ENCODE results near the gene TOX4. TPM values are rescaled to one million over a fixed set of nuclear protein-coding genes. Genes with fewer than 3 reads are reported as not detected.

TOX4 gene
- total and polyA plus RNA-seq, 2 donors (not counting 1 experiment from before 2014, with no cell fraction given) = 33.6 to 74.1 TPM

GRCh38 chr14:21475767-21476522 is 1.1 kb upstream of the TOX4 start:
- Histone ChIP-seq H2AFZ (ENCODE audit: insufficient read depth, low read depth, low read length, poor library complexity, severe bottlenecking) (peak overlapping the region; percentile 93), H3K4me3 (ENCODE audit: control extremely low read depth in 1 of 5, extremely low read depth in 1 of 5, insufficient read depth in 1 of 5, low read depth in 2 of 5, low read length in 4 of 5) (peak overlapping the region; percentile 66 to 99 (median 81)), H3K4me1 (ENCODE audit: control insufficient read depth in 2 of 2, insufficient read depth in 2 of 2, low read length in 2 of 2) (peaks cover 15 to 21% of the 10 kb centered on the region in 2 donors), H3K27me3 (replicated peaks in 1 of 4; ENCODE audit: control extremely low read depth in 1 of 4, control insufficient read depth in 3 of 4, insufficient read depth in 4 of 4, low read length in 3 of 4) (no peaks in the 10 kb centered on the region), H3K9me3 (ENCODE audit: control extremely low read depth in 1 of 3, control insufficient read depth in 2 of 3, insufficient read depth in 1 of 3, low read length in 2 of 3) (no peaks in the 10 kb centered on the region), H3K79me2 (ENCODE audit: control insufficient read depth, insufficient read depth, low read length) (peaks cover 48% of the 10 kb centered on the region), H3K4me2 (replicated peaks; ENCODE audit: low read depth, low read length, poor library complexity, severe bottlenecking) (peak overlapping the region; percentile 96), H3K27ac (ENCODE audit: low read length in 2 of 2) (peak overlapping the region; percentile 43 to 94), H3K36me3 (replicated peaks in 1 of 2; ENCODE audit: control extremely low read depth in 1 of 2, control insufficient read depth in 1 of 2, extremely low read depth in 1 of 2, insufficient read depth in 2 of 2, low read length in 1 of 2) (peaks cover 0 to 3% of the 10 kb centered on the region in 2 experiments), H4K20me1 (ENCODE audit: control insufficient read depth, insufficient read depth, low read length, poor library complexity, severe bottlenecking) (no peaks in the 10 kb centered on the region), H3K9ac (ENCODE audit: low read length) (peak overlapping the region; percentile 92)
- ChIA-PET CTCF (interaction anchor here (1.0 to 3.5 kb wide), 9 partner anchors 10 to 81 kb away, joined by 3 to 25 read pairs (median 7); partner anchors contain the start of genes CHD8 and METTL3), POLR2A (interaction anchor here (1.3 to 2.8 kb wide), 5 partner anchors 20 to 91 kb away, joined by 3 to 21 read pairs (median 8); partner anchors contain the start of genes CHD8, METTL3 and SALL2)
- no peak for TF ChIP-seq EZH2 (IDR thresholded peaks at IDR 0.05; ENCODE audit: borderline replicate concordance, insufficient read depth, low read depth, low read length, poor library complexity, severe bottlenecking)
- TF ChIP-seq CTCF (IDR thresholded peaks at IDR 0.05) = no peak
- no peaks in the 10 kb centered on the region for H3K27me3 Mint-ChIP-seq
- H3K4me3 Mint-ChIP-seq = peak overlapping the region; percentile 98
- no peaks in the 10 kb centered on the region for H3K9me3 Mint-ChIP-seq (ENCODE audit: insufficient read depth)
- ATAC-seq (ENCODE audit: low read depth) (no peak), DNase-seq (no peak)
- peaks cover 33% of the 10 kb centered on the region for H3K4me1 Mint-ChIP-seq
- intact Hi-C loops (cut with micrococcal nuclease) = loop anchor here (2.0 kb wide), 1 partner anchor 81 kb away; no protein-coding TSS in a partner anchor
- peak overlapping the region; percentile 94 for H3K27ac Mint-ChIP-seq
- no CpG with 5 or more reads among the region's 10 CpGs for WGBS (ENCODE audit: insufficient coverage)
